H54 (cell line): Measurements from ENCODE around the gene DMPK.
"Not testable (repeated sequence)": the region's sequence is repeated elsewhere in the genome, so short reads cannot be mapped to it uniquely, and the experiment has no call there.

Experiments
- DNase-seq: peaks from one replicate; pipeline ENCODE4 v3.0.0; 2011; ENCODE audit warnings: low spot score, mixed read lengths; ENCODE audit not compliant: insufficient read length
- FAIRE-seq: peaks from 3 replicates; lab custom pipeline; 2011; peaks lifted over from hg19 to GRCh38; lab: Jason Lieb, UNC
- POLR2A ChIP-seq: IDR thresholded peaks from 2 replicates; pipeline ENCODE4 v1.6.1; 2011; ENCODE audit warnings: low read depth, mild to moderate bottlenecking, low read length

DMPK gene

GRCh38 chr19:45765702-45766295, 16.5 kb downstream of the DMPK start:
- no peak for DNase-seq
- no peak for FAIRE-seq
- TF ChIP-seq POLR2A: no peak

- no peak for FAIRE-seq
- no peak for TF ChIP-seq POLR2A
- DNase-seq: no peak
Measured at GRCh38 chr19:45764945-45765701, 17.2 kb downstream of the DMPK start.

GRCh38 chr19:45764475-45764874, 17.8 kb downstream of the DMPK start:
- DNase-seq (no peak), FAIRE-seq (no peak)
- TF ChIP-seq POLR2A: no peak

GRCh38 chr19:45763691-45764294, 18.5 kb downstream of the DMPK start:
- DNase-seq (no peak), FAIRE-seq (no peak)
- no peak for TF ChIP-seq POLR2A

- TF ChIP-seq POLR2A: no peak
- no peak for FAIRE-seq
- no peak for DNase-seq
Measured at GRCh38 chr19:45762870-45763631, 19.2 kb downstream of the DMPK start.

GRCh38 chr19:45761714-45762113, 20.6 kb downstream of the DMPK start:
- TF ChIP-seq POLR2A: no peak
- FAIRE-seq: no peak
- DNase-seq: no peak

- DNase-seq (no peak), FAIRE-seq (no peak)
- TF ChIP-seq POLR2A: no peak
Measured at GRCh38 chr19:45758921-45759320, 23.4 kb downstream of the DMPK start.

- FAIRE-seq (no peak), DNase-seq (no peak)
- TF ChIP-seq POLR2A: no peak
Measured at GRCh38 chr19:45757695-45758094, 24.6 kb downstream of the DMPK start.

- no peak for TF ChIP-seq POLR2A
- DNase-seq (no peak), FAIRE-seq (no peak)
Measured at GRCh38 chr19:45754323-45754722, 28.0 kb downstream of the DMPK start.

- no peak for TF ChIP-seq POLR2A
- FAIRE-seq: no peak
- no peak for DNase-seq
Measured at GRCh38 chr19:45753548-45753947, 28.7 kb downstream of the DMPK start.

GRCh38 chr19:45752639-45753038, 29.7 kb downstream of the DMPK start:
- DNase-seq (no peak), FAIRE-seq (no peak)
- TF ChIP-seq POLR2A: no peak

- DNase-seq, FAIRE-seq: not testable (repeated sequence)
Measured at GRCh38 chr19:45751483-45751882, 30.8 kb downstream of the DMPK start.

- DNase-seq: no peak
- TF ChIP-seq POLR2A: no peak
- no peak for FAIRE-seq
Measured at GRCh38 chr19:45747513-45747912, 34.8 kb downstream of the DMPK start.

- DNase-seq (no peak), FAIRE-seq (no peak)
- no peak for TF ChIP-seq POLR2A
Measured at GRCh38 chr19:45746866-45747265, 35.4 kb downstream of the DMPK start.
